GM19025 (cell line): ENCODE measurements around the gene CAMKMT.
"Not testable (repeated sequence)": the region's sequence is repeated elsewhere in the genome, so short reads cannot be mapped to it uniquely, and the experiment has no call there.

Experiments used
- ATAC-seq: cut with Tn5 transposase; IDR thresholded peaks from one replicate; pipeline ENCODE4 v1.9.1; 2021; ENCODE audit warnings: mild to moderate bottlenecking, low read depth, moderate library complexity; ENCODE audit not compliant: unreplicated experiment

The CAMKMT gene

DNA sequence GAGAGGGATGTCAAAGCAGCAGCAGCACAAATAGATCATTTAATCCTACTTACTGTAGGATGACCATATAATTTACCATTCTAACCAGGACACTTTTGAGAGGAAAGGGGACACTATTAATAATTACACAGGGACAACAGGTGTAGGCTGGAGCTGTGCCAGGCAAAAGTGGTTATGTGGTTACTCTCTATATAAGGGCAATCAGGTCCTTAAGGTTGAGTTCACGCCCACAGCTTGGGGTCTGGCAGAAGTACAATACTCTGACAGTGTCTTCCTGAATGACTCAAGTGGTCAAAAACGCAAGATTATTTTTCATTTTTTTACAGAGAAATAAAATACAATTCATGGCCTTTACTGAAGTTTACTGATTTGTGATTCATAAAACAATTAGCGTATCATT is 3.2 kb upstream of the CAMKMT start:
- no peak for ATAC-seq

- ATAC-seq: peak; percentile 2
Measured at GRCh38 chr2:44360749-44361329, 908 bp upstream of the CAMKMT start.

- ATAC-seq: peak; percentile 12
Measured at GRCh38 chr2:44362207-44363015, 664 bp downstream of the CAMKMT start.

DNA sequence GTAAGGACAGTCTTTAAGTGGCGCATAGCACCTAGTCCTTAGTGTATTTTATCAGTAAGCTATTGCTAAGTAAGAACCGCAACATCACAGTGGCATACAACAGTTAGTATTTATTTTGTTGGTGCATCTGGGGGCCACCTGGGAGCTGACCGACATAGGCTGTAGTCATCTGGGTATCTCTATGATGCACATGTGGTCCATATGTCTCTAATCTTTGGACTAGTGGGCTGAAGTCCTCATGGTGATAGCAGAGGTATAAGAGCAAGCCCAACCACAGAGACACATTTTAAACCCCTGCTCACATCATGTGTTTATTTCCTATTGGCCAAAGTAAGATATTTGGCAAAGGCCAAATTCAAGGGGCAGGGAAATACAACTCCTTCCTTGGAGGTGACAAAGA is 2.9 kb downstream of the CAMKMT start:
- ATAC-seq: no peak

- ATAC-seq: no peak
Measured at GRCh38 chr2:44367591-44367990, 5.8 kb downstream of the CAMKMT start.

DNA sequence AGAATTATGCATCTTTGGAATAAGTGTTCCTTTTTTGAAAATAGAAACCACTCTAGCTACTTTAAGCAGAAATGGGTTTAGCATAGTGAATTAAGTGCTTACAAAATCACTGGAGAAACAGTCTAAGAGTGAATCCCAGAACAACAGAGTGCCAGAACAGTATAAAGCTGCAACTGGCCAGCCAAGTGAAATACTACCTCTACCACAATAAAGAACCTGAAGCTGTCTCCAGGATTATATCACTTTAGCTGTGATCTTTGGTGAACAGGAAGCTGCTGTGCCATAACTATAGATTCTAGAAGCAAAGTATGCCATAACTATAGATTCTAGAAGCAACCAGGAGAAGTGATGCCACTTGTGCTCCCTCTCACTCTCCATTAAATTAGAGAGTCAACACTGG is 7.6 kb downstream of the CAMKMT start:
- ATAC-seq: no peak

- no peak for ATAC-seq
Measured at GRCh38 chr2:44371445-44371844, 9.7 kb downstream of the CAMKMT start.

- no peak for ATAC-seq
Measured at GRCh38 chr2:44372246-44372645, 10.5 kb downstream of the CAMKMT start.

GRCh38 chr2:44377486-44377885 is 15.7 kb downstream of the CAMKMT start:
- no peak for ATAC-seq

DNA sequence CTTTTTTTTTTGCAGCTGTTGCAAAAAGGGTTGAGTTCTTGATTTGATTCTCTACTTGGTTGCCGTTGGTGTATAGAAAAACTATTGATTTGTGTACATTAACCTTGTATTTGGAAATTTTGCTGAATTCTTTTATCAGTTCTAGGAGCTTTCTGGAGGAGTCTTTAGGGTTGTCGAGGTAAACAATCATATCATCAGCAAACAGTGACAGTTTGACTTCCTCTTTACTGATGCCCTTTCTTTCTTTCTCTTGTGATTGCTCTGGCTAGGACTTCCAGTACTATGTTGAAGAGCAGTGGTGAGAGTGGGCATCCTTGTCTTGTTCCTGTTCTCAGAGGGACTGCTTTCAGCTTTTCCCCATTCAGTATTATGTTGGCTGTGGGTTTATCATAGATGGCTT is 23.5 kb downstream of the CAMKMT start:
- ATAC-seq: not testable (repeated sequence)

DNA sequence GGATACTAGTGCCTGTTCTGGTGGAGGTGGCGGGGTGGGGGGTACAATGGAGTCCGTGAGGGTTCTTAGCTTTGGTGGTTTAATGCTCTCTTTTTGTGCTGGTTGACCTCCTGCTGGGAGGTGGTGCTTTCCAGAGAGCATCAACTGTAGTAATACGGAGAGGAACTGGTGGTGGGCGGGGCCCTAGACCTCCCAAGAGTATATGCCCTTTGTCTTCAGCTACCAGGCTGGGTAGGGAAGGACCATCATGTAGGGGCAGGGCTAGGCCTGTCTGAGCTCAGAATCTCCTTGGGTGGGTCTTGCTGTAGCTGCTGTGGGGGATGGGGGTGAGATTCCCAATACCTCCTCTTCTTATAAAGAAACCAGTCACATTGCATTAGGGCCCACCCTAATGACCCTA is 27.1 kb downstream of the CAMKMT start:
- ATAC-seq: no peak

DNA sequence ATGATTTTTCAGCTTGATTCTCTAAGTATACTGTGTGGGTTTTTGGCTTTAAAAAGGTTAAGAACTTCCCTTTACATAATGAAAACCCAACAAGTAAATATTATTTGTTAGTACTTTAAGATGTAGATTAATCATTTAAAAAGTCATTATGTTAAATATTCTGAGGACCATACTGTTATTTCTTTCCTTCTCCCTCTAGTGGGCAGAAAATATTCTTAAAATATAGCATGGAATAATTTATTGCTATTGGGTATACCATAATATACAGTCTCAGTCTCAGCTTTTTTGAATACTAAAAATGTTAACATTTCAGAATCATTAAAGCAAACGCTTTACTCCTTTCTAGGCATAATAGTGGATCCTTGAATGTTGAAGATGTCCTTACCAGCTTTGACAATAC is 28.1 kb downstream of the CAMKMT start:
- ATAC-seq: no peak

GRCh38 chr2:44392338-44392943 is 30.7 kb downstream of the CAMKMT start:
- no peak for ATAC-seq

DNA sequence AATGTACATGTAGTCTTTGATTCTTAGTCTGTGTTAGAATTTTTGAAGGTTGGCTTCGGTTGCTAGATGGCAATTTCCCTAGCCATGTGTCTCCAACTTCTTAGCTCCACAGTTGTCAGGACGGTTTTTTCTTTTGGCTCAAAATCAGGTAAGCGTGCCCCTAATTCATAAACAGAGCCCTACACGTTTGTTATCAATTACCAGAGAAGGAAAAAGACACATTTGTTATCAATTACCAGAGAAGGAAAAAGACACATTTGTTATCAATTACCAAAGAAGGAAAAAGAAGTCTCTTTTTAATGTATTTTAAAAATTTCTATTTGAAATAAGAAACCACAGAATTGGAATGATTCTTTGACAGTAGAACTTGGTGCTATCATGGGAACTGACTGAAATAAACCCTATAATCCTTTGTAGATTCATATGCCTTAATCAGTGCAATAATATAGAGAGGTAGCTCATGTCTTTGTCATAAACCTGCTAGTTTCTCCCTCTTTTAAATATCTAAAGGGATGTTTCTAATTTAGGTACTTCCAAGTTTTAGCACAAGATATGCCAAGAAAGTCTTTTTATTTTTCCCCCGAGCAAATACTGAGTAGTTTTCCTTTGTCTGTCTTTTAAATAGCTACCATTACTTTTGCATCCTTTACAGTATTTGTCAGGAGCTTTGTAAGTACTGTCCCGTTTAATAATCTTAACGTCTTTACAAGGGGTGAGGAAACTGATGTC is 35.9 kb downstream of the CAMKMT start:
- ATAC-seq: no peak

GRCh38 chr2:44398243-44398897 is 36.6 kb downstream of the CAMKMT start:
- ATAC-seq: no peak

GRCh38 chr2:44420725-44421124 is 59.0 kb downstream of the CAMKMT start:
- ATAC-seq: no peak

- no peak for ATAC-seq
Measured at GRCh38 chr2:44424211-44424610, 62.5 kb downstream of the CAMKMT start.

DNA sequence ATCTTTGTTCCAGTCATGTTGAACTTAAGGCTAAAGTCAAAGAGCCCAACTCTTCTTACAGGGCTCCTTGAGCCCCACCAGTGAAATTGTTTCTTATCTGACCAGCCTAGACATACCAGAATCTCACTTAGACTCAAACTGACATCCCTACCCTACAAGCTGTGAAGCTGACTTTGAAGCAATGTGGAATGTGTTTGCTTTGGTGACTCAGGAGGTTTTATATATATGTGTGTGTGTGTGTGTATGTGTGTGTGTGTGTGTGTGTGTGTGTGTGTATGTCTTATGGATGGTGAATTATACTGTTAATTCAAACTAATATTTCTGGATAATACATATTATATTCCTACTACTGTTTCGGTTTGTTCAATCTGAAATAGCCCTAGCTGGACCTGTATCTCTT is 67.3 kb downstream of the CAMKMT start:
- ATAC-seq: no peak

GRCh38 chr2:44430342-44430741 is 68.6 kb downstream of the CAMKMT start:
- ATAC-seq: no peak

DNA sequence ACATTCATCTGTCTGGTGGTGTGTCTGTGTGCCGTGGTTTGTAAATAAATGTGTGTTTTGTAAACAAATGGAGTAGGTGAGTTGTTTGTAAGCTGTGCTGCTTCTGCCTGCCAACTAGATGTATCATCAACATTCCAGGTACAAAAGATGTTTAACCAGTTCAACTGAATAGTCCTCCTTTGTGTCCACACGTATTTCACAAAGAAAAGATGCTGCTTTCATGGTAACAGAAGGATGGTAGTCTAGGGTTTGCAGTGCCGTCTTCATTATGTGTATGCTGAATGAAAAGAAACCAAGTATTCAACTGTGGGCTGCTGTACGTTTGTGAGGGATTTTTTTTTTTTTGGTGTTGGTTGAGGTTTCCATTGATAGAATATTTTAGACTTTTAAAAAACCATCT is 72.1 kb downstream of the CAMKMT start:
- no peak for ATAC-seq

DNA sequence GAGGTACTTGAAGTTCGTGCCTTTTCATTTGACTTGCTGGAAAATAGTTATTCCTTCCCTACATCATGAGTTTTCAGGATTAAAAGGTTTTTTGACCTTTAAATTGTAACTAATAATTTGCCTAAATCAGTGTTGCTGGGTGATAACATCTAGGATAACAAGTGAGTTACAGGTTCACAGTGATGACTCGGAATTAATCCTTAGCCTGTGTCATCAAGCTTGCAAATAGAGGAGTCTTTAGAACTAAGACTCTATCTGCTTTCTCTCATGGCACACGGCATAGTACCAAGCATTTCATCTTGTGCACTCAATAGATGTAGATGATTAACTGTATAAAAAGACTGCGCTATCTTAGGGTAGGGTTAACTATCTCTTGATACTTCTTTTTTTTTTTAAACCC is 79.5 kb downstream of the CAMKMT start:
- no peak for ATAC-seq
